ENCODE results near the gene LRP2. TPM values are rescaled to one million over a fixed set of nuclear protein-coding genes. Genes with fewer than 3 reads are reported as not detected.

LRP2 gene
- total and polyA plus RNA-seq, 2 donors from 2014 or later, result 44.7 to 85.4 TPM

DNA sequence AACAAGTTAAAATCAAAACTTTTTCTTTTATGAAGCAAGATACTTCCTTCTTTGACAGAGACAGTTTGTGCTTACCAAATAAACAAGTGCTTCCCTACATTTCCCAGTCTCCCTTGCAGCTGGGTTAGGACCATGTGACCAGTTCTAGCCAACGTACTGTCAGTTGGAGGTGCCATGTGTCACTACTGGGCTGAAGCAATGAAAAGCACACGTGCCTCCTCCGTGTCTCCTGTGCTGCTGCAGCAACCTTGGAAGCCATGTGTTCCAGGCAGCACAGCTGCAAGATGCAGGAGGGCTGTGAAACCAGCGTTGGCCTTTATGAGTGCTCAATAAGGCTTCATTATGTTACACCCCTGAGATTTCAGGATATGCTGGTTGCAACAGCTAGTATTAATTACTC lies 199.7 kb downstream of the LRP2 start:
- H3K4me3 ChIP-seq (ENCODE audit: low read length in 3 of 3), result no peak overlapping the region
- intact Hi-C loops (cut with DNase I), result no loop called here
- no peaks in the 10 kb centered on the region for H3K9me3 ChIP-seq (ENCODE audit: control insufficient read depth in 2 of 3, insufficient read depth in 1 of 3, low read length in 3 of 3)
- no peaks in the 10 kb centered on the region for H3K27me3 ChIP-seq (ENCODE audit: control insufficient read depth, insufficient read depth, low read length)
- no peak for FAIRE-seq
- TF ChIP-seq, protein P1, sequence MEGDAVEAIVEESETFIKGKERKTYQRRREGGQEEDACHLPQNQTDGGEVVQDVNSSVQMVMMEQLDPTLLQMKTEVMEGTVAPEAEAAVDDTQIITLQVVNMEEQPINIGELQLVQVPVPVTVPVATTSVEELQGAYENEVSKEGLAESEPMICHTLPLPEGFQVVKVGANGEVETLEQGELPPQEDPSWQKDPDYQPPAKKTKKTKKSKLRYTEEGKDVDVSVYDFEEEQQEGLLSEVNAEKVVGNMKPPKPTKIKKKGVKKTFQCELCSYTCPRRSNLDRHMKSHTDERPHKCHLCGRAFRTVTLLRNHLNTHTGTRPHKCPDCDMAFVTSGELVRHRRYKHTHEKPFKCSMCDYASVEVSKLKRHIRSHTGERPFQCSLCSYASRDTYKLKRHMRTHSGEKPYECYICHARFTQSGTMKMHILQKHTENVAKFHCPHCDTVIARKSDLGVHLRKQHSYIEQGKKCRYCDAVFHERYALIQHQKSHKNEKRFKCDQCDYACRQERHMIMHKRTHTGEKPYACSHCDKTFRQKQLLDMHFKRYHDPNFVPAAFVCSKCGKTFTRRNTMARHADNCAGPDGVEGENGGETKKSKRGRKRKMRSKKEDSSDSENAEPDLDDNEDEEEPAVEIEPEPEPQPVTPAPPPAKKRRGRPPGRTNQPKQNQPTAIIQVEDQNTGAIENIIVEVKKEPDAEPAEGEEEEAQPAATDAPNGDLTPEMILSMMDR (IDR thresholded peaks at IDR 0.05; ENCODE audit: borderline replicate concordance, extremely low read depth, insufficient read depth), result no peak
- no peak overlapping the region for H3K9ac ChIP-seq (ENCODE audit: low read length in 3 of 3)
- DNase-seq, result no peak
- no peaks in the 10 kb centered on the region for H3K4me1 ChIP-seq (ENCODE audit: control insufficient read depth in 2 of 3, insufficient read depth in 2 of 3, low read depth in 1 of 3, low read length in 3 of 3)
- H3K36me3 ChIP-seq (ENCODE audit: control insufficient read depth in 2 of 3, insufficient read depth in 3 of 3, low read length in 3 of 3), result peaks cover 0 to 44% (median 25%) of the 10 kb centered on the region in 3 donors
- H3K27ac ChIP-seq (ENCODE audit: low read depth in 2 of 2, low read length in 2 of 2), result no peak overlapping the region

DNA sequence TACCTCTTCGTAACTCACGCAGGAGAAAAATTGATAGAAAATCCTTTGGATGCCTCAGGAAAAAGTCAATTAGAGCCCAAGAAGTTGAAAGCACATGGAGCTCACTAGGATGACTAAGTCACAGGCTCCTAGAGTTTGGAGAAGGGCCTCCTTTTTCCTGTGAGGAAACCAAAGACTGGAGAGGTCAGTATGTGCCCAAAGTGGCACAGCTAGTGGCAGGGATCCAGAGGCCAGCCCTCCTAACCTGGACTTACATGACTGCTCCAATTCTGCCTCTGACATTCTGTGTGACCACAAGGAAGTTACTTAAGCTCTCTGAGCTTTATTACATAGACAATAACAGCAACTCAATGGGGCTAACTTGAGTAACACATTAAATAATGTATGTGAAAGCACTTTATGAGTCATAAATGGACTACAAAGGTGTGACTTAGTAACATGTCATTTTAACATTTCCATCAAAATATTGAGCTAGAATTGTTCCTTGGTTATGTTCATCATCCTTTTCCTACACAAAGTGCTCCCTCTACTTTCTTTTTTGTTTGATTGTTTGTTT lies 201.3 kb downstream of the LRP2 start:
- no peaks in the 10 kb centered on the region for H3K9me3 ChIP-seq (ENCODE audit: control insufficient read depth in 2 of 3, insufficient read depth in 1 of 3, low read length in 3 of 3)

GRCh38 chr2:169159686-169160085 lies 202.6 kb downstream of the LRP2 start:
- Histone ChIP-seq H3K27me3 (ENCODE audit: control insufficient read depth, insufficient read depth, low read length) (no peaks in the 10 kb centered on the region), H3K27ac (ENCODE audit: low read depth in 2 of 2, low read length in 2 of 2) (no peak overlapping the region), H3K9me3 (ENCODE audit: control insufficient read depth in 2 of 3, insufficient read depth in 1 of 3, low read length in 3 of 3) (no peaks in the 10 kb centered on the region), H3K9ac (ENCODE audit: low read length in 3 of 3) (no peak overlapping the region), H3K4me1 (ENCODE audit: control insufficient read depth in 2 of 3, insufficient read depth in 2 of 3, low read depth in 1 of 3, low read length in 3 of 3) (no peaks in the 10 kb centered on the region), H3K36me3 (ENCODE audit: control insufficient read depth in 2 of 3, insufficient read depth in 3 of 3, low read length in 3 of 3) (peaks cover 0 to 48% (median 29%) of the 10 kb centered on the region in 3 donors), H3K4me3 (ENCODE audit: low read length in 3 of 3) (no peak overlapping the region)
- intact Hi-C loops (cut with DNase I), result no loop called here
- TF ChIP-seq, protein P1 (IDR thresholded peaks at IDR 0.05; ENCODE audit: borderline replicate concordance, extremely low read depth, insufficient read depth), result no peak
- DNase-seq (no peak), FAIRE-seq (no peak)

More for the DNA sequence above, 201.3 kb downstream of the LRP2 start:
- FAIRE-seq (no peak), DNase-seq (no peak)
- Histone ChIP-seq H3K36me3 (ENCODE audit: control insufficient read depth in 2 of 3, insufficient read depth in 3 of 3, low read length in 3 of 3) (peaks cover 0 to 54% (median 32%) of the 10 kb centered on the region in 3 donors), H3K27ac (ENCODE audit: low read depth in 2 of 2, low read length in 2 of 2) (no peak overlapping the region), H3K4me3 (ENCODE audit: low read length in 3 of 3) (no peak overlapping the region), H3K4me1 (ENCODE audit: control insufficient read depth in 2 of 3, insufficient read depth in 2 of 3, low read depth in 1 of 3, low read length in 3 of 3) (no peaks in the 10 kb centered on the region), H3K9ac (ENCODE audit: low read length in 3 of 3) (no peak overlapping the region), H3K27me3 (ENCODE audit: control insufficient read depth, insufficient read depth, low read length) (no peaks in the 10 kb centered on the region)
- intact Hi-C loops (cut with DNase I), result no loop called here
- TF ChIP-seq, protein P1 (IDR thresholded peaks at IDR 0.05; ENCODE audit: borderline replicate concordance, extremely low read depth, insufficient read depth), result no peak

- Histone ChIP-seq H3K9me3 (ENCODE audit: control insufficient read depth in 2 of 3, insufficient read depth in 1 of 3, low read length in 3 of 3) (no peaks in the 10 kb centered on the region), H3K4me3 (ENCODE audit: low read length in 3 of 3) (no peak overlapping the region), H3K36me3 (ENCODE audit: control insufficient read depth in 2 of 3, insufficient read depth in 3 of 3, low read length in 3 of 3) (peaks cover 0 to 45% (median 23%) of the 10 kb centered on the region in 3 donors), H3K27ac (ENCODE audit: low read depth in 2 of 2, low read length in 2 of 2) (no peak overlapping the region), H3K9ac (ENCODE audit: low read length in 3 of 3) (no peak overlapping the region), H3K27me3 (ENCODE audit: control insufficient read depth, insufficient read depth, low read length) (no peaks in the 10 kb centered on the region), H3K4me1 (ENCODE audit: control insufficient read depth in 2 of 3, insufficient read depth in 2 of 3, low read depth in 1 of 3, low read length in 3 of 3) (no peaks in the 10 kb centered on the region)
- DNase-seq, result no peak
- TF ChIP-seq, protein P1 (IDR thresholded peaks at IDR 0.05; ENCODE audit: borderline replicate concordance, extremely low read depth, insufficient read depth), result no peak
- FAIRE-seq, result no peak
- intact Hi-C loops (cut with DNase I), result no loop called here
Measured at GRCh38 chr2:169158874-169159273, 203.5 kb downstream of the LRP2 start.
